Activated CD4-positive, alpha-beta memory T cell treated with anti-CD3 and anti-CD28 coated beads for 36 hours (primary cell): Measurements from ENCODE around the gene STOX2. TPM values are rescaled to one million over a fixed set of nuclear protein-coding genes. Genes with fewer than 3 reads are reported as not detected.
"Not testable (repeated sequence)": the region's sequence is repeated elsewhere in the genome, so short reads cannot be mapped to it uniquely, and the experiment has no call there.

ENCODE experiments used
- CTCF ChIA-PET: fragments of 350-600 bp; sonication (Branson Sonifier 250); formaldehyde crosslinking; loops from one replicate; lab custom pipeline; 2021; ENCODE audit warnings: antibody characterized with exemption, inconsistent platforms; lab: Charles Lee
- POLR2A ChIA-PET: fragments of 350-600 bp; sonication (Branson Sonifier 250); formaldehyde crosslinking; loops from one replicate; lab custom pipeline; 2021; ENCODE audit warnings: antibody characterized with exemption; lab: Charles Lee
- DNase-seq: peaks from one replicate; pipeline ENCODE4 v3.0.0-alpha.2; 2020
- H3K27ac Mint-ChIP-seq: one replicate; pipeline ENCODE4 v1.8.0; 2021; ENCODE audit warnings: mixed read lengths
- H3K27me3 Mint-ChIP-seq: one replicate; pipeline ENCODE4 v1.8.0; 2021; ENCODE audit warnings: mixed read lengths
- H3K36me3 Mint-ChIP-seq: one replicate; pipeline ENCODE4 v1.8.0; 2021; ENCODE audit warnings: mixed read lengths
- H3K4me1 Mint-ChIP-seq: one replicate; pipeline ENCODE4 v1.8.0; 2021; ENCODE audit warnings: low read depth, mixed read lengths
- H3K4me3 Mint-ChIP-seq: one replicate; pipeline ENCODE4 v1.8.0; 2021; ENCODE audit warnings: mild to moderate bottlenecking, mixed read lengths
- H3K9me3 Mint-ChIP-seq: one replicate; pipeline ENCODE4 v1.8.0; 2021; ENCODE audit warnings: mixed read lengths
- intact Hi-C: fragments of 100-400 bp; cut with micrococcal nuclease; formaldehyde crosslinking; loops from one replicate; pipeline ENCODE4 v1.15.1; 2023
- total RNA-seq, 2 experiments: library from RNA; stranded (reverse); gene quantifications; one replicate each; pipeline ENCODE4 v1.2.3, GENCODE V29; 2021

Gene STOX2
- total RNA-seq, 2 experiments from 2014 or later: not detected

- ChIA-PET POLR2A (no interaction called here), CTCF (no interaction called here)
- Mint-ChIP-seq H3K4me3 (no peak overlapping the region), H3K27ac (no peak overlapping the region), H3K36me3 (no peaks in the 10 kb centered on the region), H3K9me3 (no peaks in the 10 kb centered on the region), H3K4me1 (peaks cover 20% of the 10 kb centered on the region), H3K27me3 (peaks cover 5% of the 10 kb centered on the region)
- intact Hi-C loops: no loop called here
- no peak for DNase-seq
Observed at GRCh38 chr4:184024637-184025036, 119.5 kb downstream of the STOX2 start.

GRCh38 chr4:184028561-184029374 is 123.7 kb downstream of the STOX2 start:
- H3K36me3 Mint-ChIP-seq: no peaks in the 10 kb centered on the region
- peak; percentile 31 for DNase-seq
- H3K9me3 Mint-ChIP-seq: no peaks in the 10 kb centered on the region
- peaks cover 20% of the 10 kb centered on the region for H3K4me1 Mint-ChIP-seq
- H3K27ac Mint-ChIP-seq: no peak overlapping the region
- intact Hi-C loops: no loop called here
- POLR2A ChIA-PET: no interaction called here
- CTCF ChIA-PET: interaction anchor here (1.2 to 1.4 kb wide), 2 partner anchors 8 to 13 kb away, joined by 3 read pairs; no protein-coding TSS in a partner anchor
- H3K27me3 Mint-ChIP-seq: peaks cover 3% of the 10 kb centered on the region
- peak overlapping the region; percentile 64 for H3K4me3 Mint-ChIP-seq

- Mint-ChIP-seq H3K27ac (no peak overlapping the region), H3K27me3 (peaks cover 3% of the 10 kb centered on the region)
- POLR2A ChIA-PET: no interaction called here
Observed at GRCh38 chr4:184030036-184030435, 124.9 kb downstream of the STOX2 start.

DNA sequence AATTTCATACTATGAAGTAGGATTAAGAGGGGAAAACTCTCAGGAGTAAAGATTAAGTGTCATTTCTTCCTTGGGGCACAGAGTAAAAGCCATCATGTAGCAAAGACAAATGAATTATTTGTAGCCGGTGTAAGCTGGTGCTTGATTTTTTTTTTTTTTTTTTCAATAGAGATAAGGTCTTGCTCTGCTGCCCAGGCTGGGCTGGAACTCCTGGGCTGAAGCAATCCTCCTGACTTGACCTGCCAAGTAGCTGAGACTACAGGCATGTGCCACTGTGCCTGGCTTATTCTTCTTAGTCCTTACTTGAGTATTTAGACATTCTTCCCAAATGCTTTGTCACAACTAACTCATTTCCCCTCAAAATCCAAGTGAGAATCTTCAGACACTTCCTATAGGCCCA is 125.7 kb downstream of the STOX2 start:
- intact Hi-C loops: no loop called here
- Mint-ChIP-seq H3K4me1 (peaks cover 20% of the 10 kb centered on the region), H3K27me3 (peaks cover 4% of the 10 kb centered on the region), H3K36me3 (no peaks in the 10 kb centered on the region), H3K27ac (no peak overlapping the region), H3K4me3 (no peak overlapping the region), H3K9me3 (no peaks in the 10 kb centered on the region)
- ChIA-PET POLR2A (no interaction called here), CTCF (no interaction called here)
- no peak for DNase-seq

More at GRCh38 chr4:184030036-184030435, 124.9 kb downstream of the STOX2 start:
- Mint-ChIP-seq H3K4me3 (no peak overlapping the region), H3K9me3 (no peaks in the 10 kb centered on the region), H3K36me3 (no peaks in the 10 kb centered on the region), H3K4me1 (peaks cover 20% of the 10 kb centered on the region)
- intact Hi-C loops: no loop called here
- DNase-seq: no peak
- CTCF ChIA-PET: interaction anchor here (0.6 kb wide), 1 partner anchor 28 kb away, joined by 3 read pairs; no protein-coding TSS in a partner anchor

DNA sequence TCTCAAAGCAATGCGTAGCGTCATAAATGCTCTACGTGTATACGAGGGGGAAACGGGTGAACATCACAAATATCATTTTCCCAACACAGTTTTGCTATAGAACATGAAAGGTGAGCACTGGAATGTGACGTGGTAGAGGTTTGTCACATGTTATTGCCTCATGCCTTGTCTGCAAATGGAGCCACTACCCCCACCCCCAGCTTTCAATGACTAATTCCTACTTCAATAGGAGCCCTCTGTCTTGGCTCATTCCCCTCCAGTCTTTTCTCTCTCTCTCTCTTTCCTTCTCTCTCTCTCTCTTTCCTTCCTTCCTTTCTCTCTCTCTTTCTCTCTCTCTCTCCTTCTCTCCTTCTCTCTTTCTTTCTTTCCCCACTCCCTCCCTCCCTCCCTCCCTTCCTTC is 127.0 kb downstream of the STOX2 start:
- Mint-ChIP-seq H3K4me1 (peaks cover 20% of the 10 kb centered on the region), H3K4me3 (no peak overlapping the region), H3K27ac (no peak overlapping the region), H3K36me3 (no peaks in the 10 kb centered on the region), H3K27me3 (peaks cover 4% of the 10 kb centered on the region), H3K9me3 (no peaks in the 10 kb centered on the region)
- DNase-seq: no peak
- ChIA-PET POLR2A (no interaction called here), CTCF (no interaction called here)
- intact Hi-C loops: no loop called here

GRCh38 chr4:184039963-184040383 is 134.9 kb downstream of the STOX2 start:
- POLR2A ChIA-PET: no interaction called here
- Mint-ChIP-seq H3K9me3 (no peaks in the 10 kb centered on the region), H3K36me3 (no peaks in the 10 kb centered on the region), H3K4me1 (peaks cover 3% of the 10 kb centered on the region), H3K27me3 (peaks cover 25% of the 10 kb centered on the region), H3K27ac (no peak overlapping the region), H3K4me3 (peak overlapping the region; percentile 48)
- CTCF ChIA-PET: no interaction called here
- intact Hi-C loops: no loop called here
- DNase-seq: peak; percentile 28

GRCh38 chr4:184041156-184041555 is 136.0 kb downstream of the STOX2 start:
- Mint-ChIP-seq H3K27ac (no peak overlapping the region), H3K4me1 (peaks cover 3% of the 10 kb centered on the region), H3K9me3 (peaks cover 5% of the 10 kb centered on the region), H3K36me3 (no peaks in the 10 kb centered on the region), H3K27me3 (peaks cover 25% of the 10 kb centered on the region), H3K4me3 (no peak overlapping the region)
- intact Hi-C loops: no loop called here
- ChIA-PET CTCF (no interaction called here), POLR2A (no interaction called here)
- no peak for DNase-seq

GRCh38 chr4:184046148-184046547 is 141.0 kb downstream of the STOX2 start:
- CTCF ChIA-PET: interaction anchor here (0.6 kb wide), 1 partner anchor 26 kb away, joined by 4 read pairs; no protein-coding TSS in a partner anchor
- no peak overlapping the region for H3K4me3 Mint-ChIP-seq

DNA sequence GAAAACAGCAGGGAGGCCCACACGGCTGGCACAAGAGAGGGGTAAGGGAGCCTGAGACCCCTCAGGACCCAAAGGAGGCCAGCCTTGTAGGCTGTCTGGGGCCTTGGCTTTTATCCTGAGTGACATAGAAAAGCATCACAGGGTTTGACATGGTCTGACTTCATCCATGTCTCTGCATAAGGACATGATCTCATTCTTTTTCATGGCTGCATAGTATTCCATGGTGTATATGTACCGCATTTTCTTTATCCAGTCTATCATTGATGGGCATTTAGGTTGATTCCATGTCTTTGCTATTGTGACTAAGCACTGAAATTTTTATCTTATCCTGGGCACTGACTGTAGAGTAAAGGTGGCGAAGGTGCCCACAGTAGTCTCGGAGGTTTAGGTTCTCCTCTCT is 146.2 kb downstream of the STOX2 start:
- CTCF ChIA-PET, intact Hi-C loops, DNase-seq, H3K4me3 Mint-ChIP-seq, H3K27ac Mint-ChIP-seq, H3K4me1 Mint-ChIP-seq, POLR2A ChIA-PET, H3K36me3 Mint-ChIP-seq: not testable (repeated sequence)
- H3K9me3 Mint-ChIP-seq: peaks cover 10% of the 10 kb centered on the region
- peaks cover 22% of the 10 kb centered on the region for H3K27me3 Mint-ChIP-seq

More at GRCh38 chr4:184046148-184046547, 141.0 kb downstream of the STOX2 start:
- Mint-ChIP-seq H3K4me1 (no peaks in the 10 kb centered on the region), H3K36me3 (no peaks in the 10 kb centered on the region), H3K9me3 (peaks cover 16% of the 10 kb centered on the region), H3K27ac (no peak overlapping the region), H3K27me3 (peaks cover 17% of the 10 kb centered on the region)
- DNase-seq: no peak
- intact Hi-C loops: no loop called here
- POLR2A ChIA-PET: no interaction called here

- ChIA-PET POLR2A (no interaction called here), CTCF (interaction anchor here (0.6 kb wide), 1 partner anchor 47 kb away, joined by 3 read pairs; no protein-coding TSS in a partner anchor)
- no peak overlapping the region for H3K4me3 Mint-ChIP-seq
- no peak for DNase-seq
- no peak overlapping the region for H3K27ac Mint-ChIP-seq
- no peaks in the 10 kb centered on the region for H3K9me3 Mint-ChIP-seq
- H3K27me3 Mint-ChIP-seq: peaks cover 18% of the 10 kb centered on the region
- no peaks in the 10 kb centered on the region for H3K36me3 Mint-ChIP-seq
- H3K4me1 Mint-ChIP-seq: no peaks in the 10 kb centered on the region
- intact Hi-C loops: no loop called here
Observed at GRCh38 chr4:184052616-184053015, 147.5 kb downstream of the STOX2 start.

DNA sequence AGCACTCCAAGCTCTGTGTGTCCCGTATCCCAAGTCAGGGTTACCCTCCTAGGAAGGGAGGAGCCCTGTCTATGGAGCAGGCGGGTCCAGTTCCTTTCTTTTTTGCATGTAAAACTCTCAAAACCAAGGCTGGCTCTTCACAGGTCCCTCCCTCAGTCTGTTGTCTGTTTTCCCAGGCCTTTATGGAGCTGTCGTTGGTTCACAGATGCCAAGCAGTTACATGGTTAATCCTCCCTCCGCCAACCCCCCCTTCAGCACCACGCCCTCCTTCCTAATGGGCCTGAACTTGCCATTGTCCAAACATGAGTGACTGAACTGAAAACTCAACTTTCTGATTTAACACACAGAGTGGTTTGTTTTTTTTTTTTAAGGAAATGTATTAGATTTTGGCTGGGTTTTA is 148.3 kb downstream of the STOX2 start:
- H3K27ac Mint-ChIP-seq: no peak overlapping the region
- H3K4me1 Mint-ChIP-seq: no peaks in the 10 kb centered on the region
- no peaks in the 10 kb centered on the region for H3K36me3 Mint-ChIP-seq
- ChIA-PET POLR2A (no interaction called here), CTCF (no interaction called here)
- intact Hi-C loops: no loop called here
- H3K9me3 Mint-ChIP-seq: no peaks in the 10 kb centered on the region
- no peak overlapping the region for H3K4me3 Mint-ChIP-seq
- H3K27me3 Mint-ChIP-seq: peaks cover 18% of the 10 kb centered on the region
- no peak for DNase-seq

DNA sequence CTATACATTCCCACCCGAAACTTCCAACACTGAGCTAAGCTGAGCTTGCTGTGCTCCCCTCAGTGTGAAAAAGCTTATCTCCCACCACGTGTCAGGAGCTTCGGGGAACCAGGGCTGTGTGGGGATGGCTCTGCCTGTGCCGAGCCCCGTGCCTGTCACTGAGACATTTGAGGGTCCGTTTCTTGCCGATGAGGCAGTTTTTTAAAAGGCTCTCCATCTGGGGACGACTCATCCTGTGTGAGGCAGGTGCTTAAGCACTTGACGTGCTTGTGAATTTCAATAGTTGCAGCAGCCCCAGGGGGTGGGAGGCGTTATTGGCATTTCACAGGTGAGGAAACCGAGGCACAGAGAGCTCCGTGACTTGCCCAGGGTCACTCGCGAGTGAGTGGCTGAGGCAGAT is 151.8 kb downstream of the STOX2 start:
- intact Hi-C loops: no loop called here
- H3K27me3 Mint-ChIP-seq: peaks cover 4% of the 10 kb centered on the region
- ChIA-PET POLR2A (no interaction called here), CTCF (no interaction called here)
- no peaks in the 10 kb centered on the region for H3K4me1 Mint-ChIP-seq
- no peak overlapping the region for H3K4me3 Mint-ChIP-seq
- H3K27ac Mint-ChIP-seq: no peak overlapping the region
- no peak for DNase-seq
- no peaks in the 10 kb centered on the region for H3K9me3 Mint-ChIP-seq
- no peaks in the 10 kb centered on the region for H3K36me3 Mint-ChIP-seq
